IMR-90 (cell line): Measurements from ENCODE around the gene RB1.

Experiments
- CEBPB ChIP-seq: IDR thresholded peaks from 2 replicates; pipeline ENCODE4 v1.6.1; 2012; ENCODE audit warnings: low read depth, low read length, improper control_type of control experiment
- POLR2A ChIP-seq: IDR thresholded peaks from 2 replicates; pipeline ENCODE4 v1.6.1; 2012; ENCODE audit warnings: mild to moderate bottlenecking, low read depth, low read length
- RAD21 ChIP-seq: IDR thresholded peaks from 2 replicates; pipeline ENCODE4 v1.6.1; 2012; ENCODE audit warnings: low read length, improper control_type of control experiment
- SMC3 ChIP-seq: fragments of 150-350 bp; IDR thresholded peaks from 2 replicates; pipeline ENCODE4 v1.6.1; 2016; ENCODE audit warnings: low read depth, mild to moderate bottlenecking, antibody characterized with exemption, low read length, moderate library complexity
- TF ChIP-seq, protein P1 (sequence below): conservative IDR thresholded peaks from 2 replicates; pipeline ENCODE4 v1.5.1; 2012; ENCODE audit warnings: mild to moderate bottlenecking, low read depth, low read length, improper control_type of control experiment
- TF ChIP-seq, protein P2 (sequence below): fragments of 150-350 bp; IDR thresholded peaks from 2 replicates; pipeline ENCODE4 v1.6.1; 2016; ENCODE audit warnings: low read depth, mild to moderate bottlenecking, low read length, moderate library complexity, borderline replicate concordance

DNA sequence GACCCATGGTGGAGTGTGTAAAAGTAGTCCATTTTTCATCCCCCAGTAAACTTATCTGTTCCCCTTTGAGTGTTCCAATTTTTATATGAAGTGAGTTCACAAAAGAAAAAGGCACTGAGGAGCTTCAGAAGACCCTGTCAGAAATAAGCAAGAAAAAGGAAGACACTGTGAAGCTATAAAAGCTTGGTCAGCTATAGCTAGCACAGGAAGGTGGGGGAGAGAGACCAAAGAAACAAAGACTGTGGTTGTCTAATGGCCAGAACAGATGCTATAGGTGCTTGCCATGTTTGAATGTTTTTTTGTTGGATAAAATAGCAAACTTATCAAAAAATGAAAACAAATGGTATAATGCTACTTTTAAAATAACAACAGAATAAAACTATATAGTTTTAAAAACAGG lies 182.8 kb downstream of the RB1 start:
- TF ChIP-seq, protein P1, sequence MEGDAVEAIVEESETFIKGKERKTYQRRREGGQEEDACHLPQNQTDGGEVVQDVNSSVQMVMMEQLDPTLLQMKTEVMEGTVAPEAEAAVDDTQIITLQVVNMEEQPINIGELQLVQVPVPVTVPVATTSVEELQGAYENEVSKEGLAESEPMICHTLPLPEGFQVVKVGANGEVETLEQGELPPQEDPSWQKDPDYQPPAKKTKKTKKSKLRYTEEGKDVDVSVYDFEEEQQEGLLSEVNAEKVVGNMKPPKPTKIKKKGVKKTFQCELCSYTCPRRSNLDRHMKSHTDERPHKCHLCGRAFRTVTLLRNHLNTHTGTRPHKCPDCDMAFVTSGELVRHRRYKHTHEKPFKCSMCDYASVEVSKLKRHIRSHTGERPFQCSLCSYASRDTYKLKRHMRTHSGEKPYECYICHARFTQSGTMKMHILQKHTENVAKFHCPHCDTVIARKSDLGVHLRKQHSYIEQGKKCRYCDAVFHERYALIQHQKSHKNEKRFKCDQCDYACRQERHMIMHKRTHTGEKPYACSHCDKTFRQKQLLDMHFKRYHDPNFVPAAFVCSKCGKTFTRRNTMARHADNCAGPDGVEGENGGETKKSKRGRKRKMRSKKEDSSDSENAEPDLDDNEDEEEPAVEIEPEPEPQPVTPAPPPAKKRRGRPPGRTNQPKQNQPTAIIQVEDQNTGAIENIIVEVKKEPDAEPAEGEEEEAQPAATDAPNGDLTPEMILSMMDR = no peak
- TF ChIP-seq, protein P2, sequence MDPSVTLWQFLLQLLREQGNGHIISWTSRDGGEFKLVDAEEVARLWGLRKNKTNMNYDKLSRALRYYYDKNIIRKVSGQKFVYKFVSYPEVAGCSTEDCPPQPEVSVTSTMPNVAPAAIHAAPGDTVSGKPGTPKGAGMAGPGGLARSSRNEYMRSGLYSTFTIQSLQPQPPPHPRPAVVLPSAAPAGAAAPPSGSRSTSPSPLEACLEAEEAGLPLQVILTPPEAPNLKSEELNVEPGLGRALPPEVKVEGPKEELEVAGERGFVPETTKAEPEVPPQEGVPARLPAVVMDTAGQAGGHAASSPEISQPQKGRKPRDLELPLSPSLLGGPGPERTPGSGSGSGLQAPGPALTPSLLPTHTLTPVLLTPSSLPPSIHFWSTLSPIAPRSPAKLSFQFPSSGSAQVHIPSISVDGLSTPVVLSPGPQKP = no peak
- no peak for TF ChIP-seq POLR2A
- no peak for TF ChIP-seq RAD21
- no peak for TF ChIP-seq CEBPB
- TF ChIP-seq SMC3 = no peak
